Activated CD4-positive, alpha-beta T cell treated with anti-CD3 and anti-CD28 coated beads, Interleukin-10, Interleukin-2, amounts not matched to agents 100 ng/mL and 50 ng/mL, durations not matched to agents 16 hours and 8 hours (primary cell): ENCODE measurements around the gene NKX6-2.
"Not testable (repeated sequence)": the region's sequence is repeated elsewhere in the genome, so short reads cannot be mapped to it uniquely, and the experiment has no call there.

ENCODE experiments used
- DNase-seq: peaks from one replicate; pipeline ENCODE4 v3.0.0-alpha.2; 2020

The NKX6-2 gene

GRCh38 chr10:132812520-132812919 is 26.6 kb upstream of the NKX6-2 start:
- DNase-seq = no peak

GRCh38 chr10:132811891-132812481 is 26.0 kb upstream of the NKX6-2 start:
- no peak for DNase-seq

GRCh38 chr10:132810807-132811700 is 25.1 kb upstream of the NKX6-2 start:
- DNase-seq = no peak

GRCh38 chr10:132810141-132810806 is 24.3 kb upstream of the NKX6-2 start:
- no peak for DNase-seq

GRCh38 chr10:132809232-132810140 is 23.5 kb upstream of the NKX6-2 start:
- DNase-seq = no peak

- DNase-seq = no peak
Measured at GRCh38 chr10:132808383-132809231, 22.7 kb upstream of the NKX6-2 start.

GRCh38 chr10:132807621-132808049 is 21.7 kb upstream of the NKX6-2 start:
- no peak for DNase-seq

- no peak for DNase-seq
Measured at GRCh38 chr10:132806561-132807003, 20.6 kb upstream of the NKX6-2 start.

- no peak for DNase-seq
Measured at GRCh38 chr10:132806110-132806509, 20.2 kb upstream of the NKX6-2 start.

GRCh38 chr10:132805599-132805998 is 19.7 kb upstream of the NKX6-2 start:
- no peak for DNase-seq

- no peak for DNase-seq
Measured at GRCh38 chr10:132804785-132805426, 19.0 kb upstream of the NKX6-2 start.

GRCh38 chr10:132804287-132804686 is 18.3 kb upstream of the NKX6-2 start:
- DNase-seq = no peak

- DNase-seq = no peak
Measured at GRCh38 chr10:132803416-132804210, 17.7 kb upstream of the NKX6-2 start.

GRCh38 chr10:132802694-132803320 is 16.9 kb upstream of the NKX6-2 start:
- DNase-seq = no peak

- DNase-seq = no peak
Measured at GRCh38 chr10:132802048-132802447, 16.1 kb upstream of the NKX6-2 start.

GRCh38 chr10:132799865-132800264 is 13.9 kb upstream of the NKX6-2 start:
- DNase-seq = no peak

GRCh38 chr10:132798876-132799275 is 12.9 kb upstream of the NKX6-2 start:
- DNase-seq = no peak

- DNase-seq = no peak
Measured at GRCh38 chr10:132798403-132798802, 12.5 kb upstream of the NKX6-2 start.

- DNase-seq = not testable (repeated sequence)
Measured at GRCh38 chr10:132797986-132798385, 12.0 kb upstream of the NKX6-2 start.

- DNase-seq = no peak
Measured at GRCh38 chr10:132796846-132797245, 10.9 kb upstream of the NKX6-2 start.
